ENCODE results near the gene PPP1R8. TPM values are rescaled to one million over a fixed set of nuclear protein-coding genes. Genes with fewer than 3 reads are reported as not detected.

PPP1R8 gene
- total and polyA plus RNA-seq, 8 donors: 0.58 to 40.0 (median 22.3) TPM

DNA sequence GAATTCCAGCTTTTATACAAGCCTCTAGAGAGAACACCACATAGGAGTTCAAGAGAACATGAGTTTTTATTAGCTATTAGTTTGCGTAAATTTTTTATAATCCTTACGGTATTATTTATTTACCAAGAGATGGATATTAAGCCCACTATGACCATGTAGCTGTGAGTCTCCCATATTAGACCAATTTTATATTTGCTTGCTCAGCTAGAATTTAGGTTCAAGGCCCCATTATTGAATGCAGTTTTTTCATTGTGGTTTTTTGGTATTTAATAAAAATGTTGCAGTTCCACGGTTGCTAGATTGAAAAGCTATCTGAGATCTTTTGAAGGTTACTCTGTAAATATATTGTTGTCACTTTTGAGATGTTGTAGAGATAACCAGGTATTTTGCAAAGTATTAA is 2.9 kb downstream of the PPP1R8 start:
- Histone ChIP-seq H3K9me3 (no peaks in the 10 kb centered on the region), H3K4me3 (no peak overlapping the region), H3K27ac (no peak overlapping the region), H3K36me3 (peaks cover 0 to 52% (median 42%) of the 10 kb centered on the region in 4 donors), H3K4me1 (peaks cover 12 to 43% (median 33%) of the 10 kb centered on the region in 4 donors), H3K27me3 (no peaks in the 10 kb centered on the region)
- intact Hi-C loops (cut with DNase I; ENCODE audit: low total_unique reads): no loop called here
- no peak for DNase-seq
- 84 to 90% (median 88%) methylated on average over 3 of the region's 3 CpGs for WGBS, 5 donors
- no peak for TF ChIP-seq POLR2AphosphoS5 (IDR thresholded peaks at IDR 0.05)
- TF ChIP-seq POLR2A (IDR thresholded peaks at IDR 0.05): no peak

DNA sequence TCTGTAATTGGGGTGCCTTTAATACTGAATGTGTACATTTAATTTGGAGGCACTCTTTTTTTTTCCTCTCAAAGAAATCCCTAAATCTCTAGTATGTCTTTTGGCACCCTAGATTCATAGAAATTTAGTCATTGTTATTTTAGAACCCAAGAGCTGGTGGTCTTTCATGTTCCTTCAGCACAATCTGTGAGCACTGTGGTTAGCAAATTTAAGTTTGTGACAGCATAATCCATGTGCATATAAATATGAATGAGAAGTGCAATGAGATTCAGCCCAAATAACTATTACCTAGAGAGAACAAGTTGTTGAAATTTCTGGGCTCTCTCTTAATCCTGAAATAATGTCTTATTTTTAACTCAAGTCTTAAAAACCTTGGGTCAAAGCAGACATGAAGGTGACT is 4.5 kb downstream of the PPP1R8 start:
- no peak for DNase-seq
- Histone ChIP-seq H3K9me3 (no peaks in the 10 kb centered on the region), H3K27me3 (no peaks in the 10 kb centered on the region), H3K36me3 (peaks cover 12 to 68% (median 58%) of the 10 kb centered on the region in 4 donors), H3K27ac (no peak overlapping the region), H3K4me3 (no peak overlapping the region), H3K4me1 (peaks cover 12 to 38% (median 31%) of the 10 kb centered on the region in 4 donors)
- no peak for TF ChIP-seq EP300 (IDR thresholded peaks at IDR 0.05)
- TF ChIP-seq POLR2AphosphoS5 (IDR thresholded peaks at IDR 0.05): no peak
- TF ChIP-seq POLR2A (IDR thresholded peaks at IDR 0.05): no peak
- TF ChIP-seq, protein P1, sequence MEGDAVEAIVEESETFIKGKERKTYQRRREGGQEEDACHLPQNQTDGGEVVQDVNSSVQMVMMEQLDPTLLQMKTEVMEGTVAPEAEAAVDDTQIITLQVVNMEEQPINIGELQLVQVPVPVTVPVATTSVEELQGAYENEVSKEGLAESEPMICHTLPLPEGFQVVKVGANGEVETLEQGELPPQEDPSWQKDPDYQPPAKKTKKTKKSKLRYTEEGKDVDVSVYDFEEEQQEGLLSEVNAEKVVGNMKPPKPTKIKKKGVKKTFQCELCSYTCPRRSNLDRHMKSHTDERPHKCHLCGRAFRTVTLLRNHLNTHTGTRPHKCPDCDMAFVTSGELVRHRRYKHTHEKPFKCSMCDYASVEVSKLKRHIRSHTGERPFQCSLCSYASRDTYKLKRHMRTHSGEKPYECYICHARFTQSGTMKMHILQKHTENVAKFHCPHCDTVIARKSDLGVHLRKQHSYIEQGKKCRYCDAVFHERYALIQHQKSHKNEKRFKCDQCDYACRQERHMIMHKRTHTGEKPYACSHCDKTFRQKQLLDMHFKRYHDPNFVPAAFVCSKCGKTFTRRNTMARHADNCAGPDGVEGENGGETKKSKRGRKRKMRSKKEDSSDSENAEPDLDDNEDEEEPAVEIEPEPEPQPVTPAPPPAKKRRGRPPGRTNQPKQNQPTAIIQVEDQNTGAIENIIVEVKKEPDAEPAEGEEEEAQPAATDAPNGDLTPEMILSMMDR (IDR thresholded peaks at IDR 0.05): no peak
- intact Hi-C loops (cut with DNase I; ENCODE audit: low total_unique reads): no loop called here

DNA sequence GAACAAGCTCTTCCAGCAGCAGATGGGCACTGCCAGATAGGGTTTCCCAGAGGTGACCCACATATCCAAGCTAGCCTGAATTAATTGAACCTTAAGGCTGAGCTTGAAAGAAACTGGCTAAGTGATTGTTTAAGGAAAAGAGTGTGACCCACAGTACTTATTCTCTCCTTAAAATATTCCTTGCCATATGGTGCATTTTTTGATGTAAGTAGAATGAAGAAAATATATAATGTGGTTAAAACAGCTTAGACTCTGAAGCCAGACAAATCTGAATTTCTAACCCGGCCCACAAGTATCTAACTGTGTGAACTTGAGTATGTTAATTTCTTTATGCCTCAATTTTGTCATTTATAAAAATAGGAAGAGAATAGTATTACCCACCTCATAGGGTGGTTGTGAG is 4.9 kb downstream of the PPP1R8 start:
- peaks cover 12 to 73% (median 63%) of the 10 kb centered on the region in 4 donors for H3K36me3 ChIP-seq
- H3K9me3 ChIP-seq: no peaks in the 10 kb centered on the region
- H3K4me1 ChIP-seq: peaks cover 12 to 34% (median 31%) of the 10 kb centered on the region in 4 donors
- H3K27me3 ChIP-seq: no peaks in the 10 kb centered on the region
- intact Hi-C loops (cut with DNase I; ENCODE audit: low total_unique reads): no loop called here
- WGBS, 5 donors: 90 to 96% (median 93%) methylated on average over 1 of the region's 1 CpG
- DNase-seq: no peak
- H3K4me3 ChIP-seq: no peak overlapping the region
- TF ChIP-seq EP300 (IDR thresholded peaks at IDR 0.05): no peak
- TF ChIP-seq, protein P1 (IDR thresholded peaks at IDR 0.05): no peak
- TF ChIP-seq POLR2AphosphoS5 (IDR thresholded peaks at IDR 0.05): no peak
- TF ChIP-seq POLR2A (IDR thresholded peaks at IDR 0.05): no peak
- no peak overlapping the region for H3K27ac ChIP-seq

DNA sequence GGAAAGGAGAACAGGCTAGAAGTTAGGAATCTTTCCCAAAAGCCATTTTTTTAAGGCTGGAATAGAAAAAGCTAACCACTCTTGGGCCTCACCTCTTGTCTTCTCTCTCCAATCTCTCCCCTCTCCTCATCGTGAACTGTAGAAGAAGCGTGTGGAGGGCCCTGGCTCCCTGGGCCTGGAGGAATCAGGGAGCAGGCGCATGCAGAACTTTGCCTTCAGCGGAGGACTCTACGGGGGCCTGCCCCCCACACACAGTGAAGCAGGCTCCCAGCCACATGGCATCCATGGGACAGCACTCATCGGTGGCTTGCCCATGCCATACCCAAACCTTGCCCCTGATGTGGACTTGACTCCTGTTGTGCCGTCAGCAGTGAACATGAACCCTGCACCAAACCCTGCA is 19.4 kb downstream of the PPP1R8 start:
- TF ChIP-seq EP300 (IDR thresholded peaks at IDR 0.05) (no peak), POLR2AphosphoS5 (IDR thresholded peaks at IDR 0.05) (no peak), POLR2A (IDR thresholded peaks at IDR 0.05) (no peak)
- TF ChIP-seq, protein P1 (IDR thresholded peaks at IDR 0.05): no peak
- Histone ChIP-seq H3K36me3 (peaks cover 56 to 71% (median 71%) of the 10 kb centered on the region in 4 donors), H3K4me3 (no peak overlapping the region), H3K4me1 (no peaks in the 10 kb centered on the region), H3K27me3 (no peaks in the 10 kb centered on the region), H3K27ac (no peak overlapping the region), H3K9me3 (no peaks in the 10 kb centered on the region)
- intact Hi-C loops (cut with DNase I; ENCODE audit: low total_unique reads): no loop called here
- WGBS, 5 donors: 94 to 98% (median 96%) methylated on average over 7 of the region's 7 CpGs
- DNase-seq: no peak

DNA sequence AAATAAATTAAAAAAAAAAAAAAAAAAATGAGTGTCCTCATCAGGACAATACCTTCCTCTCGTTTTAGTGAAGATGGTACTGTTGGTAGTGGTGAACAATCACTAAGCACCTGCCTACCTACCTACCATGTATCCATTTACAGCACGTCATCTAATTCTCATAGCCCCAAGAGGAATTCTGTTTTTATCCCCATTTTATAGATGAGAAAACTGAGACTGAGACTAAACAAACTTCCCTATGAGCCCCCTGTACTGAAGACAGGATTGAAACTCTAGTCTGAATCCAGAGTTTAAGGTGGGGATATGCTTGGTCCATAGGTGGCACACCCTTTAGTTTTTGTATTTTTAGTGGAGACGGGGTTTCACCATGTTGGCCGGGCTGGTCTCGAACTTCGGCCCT is 24.5 kb downstream of the PPP1R8 start:
- 83 to 89% (median 85%) methylated on average over 6 of the region's 6 CpGs for WGBS, 5 donors
- no peak overlapping the region for H3K27ac ChIP-seq
- intact Hi-C loops (cut with DNase I; ENCODE audit: low total_unique reads): no loop called here

More for the DNA sequence above, 24.5 kb downstream of the PPP1R8 start:
- no peak for TF ChIP-seq EP300 (IDR thresholded peaks at IDR 0.05)
- H3K27me3 ChIP-seq: no peaks in the 10 kb centered on the region
- peaks cover 0 to 11% (median 3%) of the 10 kb centered on the region in 4 donors for H3K4me1 ChIP-seq
- no peaks in the 10 kb centered on the region for H3K9me3 ChIP-seq
- peaks cover 18 to 20% (median 20%) of the 10 kb centered on the region in 4 donors for H3K36me3 ChIP-seq
- DNase-seq: no peak
- H3K4me3 ChIP-seq: no peak overlapping the region

Data from stomach (tissue), 9 donors.